Smooth muscle cell (in vitro differentiated cells): ENCODE measurements around the gene PHKA2. TPM values are rescaled to one million over a fixed set of nuclear protein-coding genes. Genes with fewer than 3 reads are reported as not detected.

ENCODE experiments used
- DNase-seq: peaks from one replicate; lab custom pipeline; 2025; ENCODE audit not compliant: unreplicated experiment; lab: John Stamatoyannopoulos, UW
- H2AFZ ChIP-seq: fragments of 200-600 bp; sonication (generic); 2 replicates; pipeline ENCODE4 v1.6.0; 2016; ENCODE audit warnings: antibody characterized with exemption, low read depth, mild to moderate bottlenecking
- H3F3A ChIP-seq: fragments of 200-600 bp; sonication (generic); 2 replicates; pipeline ENCODE4 v1.6.0; 2017; ENCODE audit warnings: antibody characterized with exemption, low read depth
- H3K27ac ChIP-seq: fragments of 200-600 bp; sonication (generic); 2 replicates; pipeline ENCODE4 v1.5.1; 2016; ENCODE audit warnings: low read depth, mild to moderate bottlenecking
- H3K27me3 ChIP-seq: fragments of 200-600 bp; sonication (generic); 2 replicates; pipeline ENCODE4 v1.6.1; 2016; ENCODE audit warnings: low read depth, mild to moderate bottlenecking
- H3K36me3 ChIP-seq: fragments of 200-600 bp; sonication (generic); 2 replicates; pipeline ENCODE4 v1.5.1; 2016; ENCODE audit warnings: low read depth
- H3K4me1 ChIP-seq: fragments of 200-600 bp; sonication (generic); 2 replicates; pipeline ENCODE4 v1.5.1; 2016; ENCODE audit warnings: low read depth
- H3K4me2 ChIP-seq: fragments of 200-600 bp; sonication (generic); 2 replicates; pipeline ENCODE4 v1.6.0; 2016; ENCODE audit warnings: mild to moderate bottlenecking
- H3K4me3 ChIP-seq: fragments of 200-600 bp; sonication (generic); 2 replicates; pipeline ENCODE4 v1.5.1; 2016; ENCODE audit warnings: mild to moderate bottlenecking
- H3K79me2 ChIP-seq: fragments of 200-600 bp; sonication (generic); 2 replicates; pipeline ENCODE4 v1.6.0; 2016; ENCODE audit warnings: low read depth, mild to moderate bottlenecking
- H3K9ac ChIP-seq: fragments of 200-600 bp; sonication (generic); 2 replicates; pipeline ENCODE4 v1.6.0; 2016; ENCODE audit warnings: low read depth
- H3K9me3 ChIP-seq: fragments of 200-600 bp; sonication (generic); replicated peaks from 2 replicates; pipeline ENCODE4 v1.5.1; 2016; ENCODE audit warnings: low read depth
- H4K20me1 ChIP-seq: fragments of 200-600 bp; sonication (generic); 2 replicates; pipeline ENCODE4 v1.6.0; 2016; ENCODE audit warnings: low read depth
- WGBS: methylation state at CpG from one replicate; pipeline ENCODE4 v1.1.7; 2016; ENCODE audit warnings: low lambda C conversion rate; 5-methylcytosine and 5-hydroxymethylcytosine counted together
- polyA plus RNA-seq: library from polyadenylated mRNA; unstranded; fragments of >200 nt; fragmentation: Nextera tagmentation; extraction: Ambion mirVana; gene quantifications from 2 replicates; pipeline ENCODE4 v1.2.1, GENCODE V29; 2016
- total RNA-seq: library from RNA; depleted of rRNA; stranded (reverse); fragments of >200 nt; gene quantifications from 2 replicates; pipeline ENCODE4 v1.2.3, GENCODE V29; 2014
- TF ChIP-seq, protein P1 (sequence below): fragments of 200-600 bp; sonication (generic); IDR thresholded peaks from 2 replicates; pipeline ENCODE4 v1.5.1; 2017; ENCODE audit warnings: borderline replicate concordance, mild to moderate bottlenecking, antibody characterized with exemption; ENCODE audit not compliant: insufficient read depth, poor library complexity, severe bottlenecking

PHKA2 gene
- total and polyA plus RNA-seq, 2 experiments from 2014 or later: 7.3 to 22.7 TPM

DNA sequence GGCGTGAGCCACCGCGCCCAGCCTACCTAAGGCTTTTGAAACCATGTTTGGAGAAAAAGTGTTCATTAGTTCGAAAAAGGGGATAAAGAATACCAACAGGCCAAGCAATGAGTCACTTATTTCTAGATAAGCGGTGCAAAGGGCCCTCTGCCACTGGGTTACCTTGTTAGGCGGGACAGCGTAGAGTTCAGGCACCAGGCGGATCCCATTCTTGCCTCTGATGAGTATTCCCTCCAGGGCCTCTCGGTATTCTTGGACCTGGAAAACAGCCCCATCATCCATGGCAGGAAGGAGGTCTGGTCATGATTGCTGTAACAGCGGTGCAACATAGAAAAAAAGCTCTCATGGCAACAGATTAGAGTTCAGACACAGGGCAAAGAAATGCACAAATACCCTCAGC lies 48.0 kb downstream of the PHKA2 start:
- H2AFZ ChIP-seq: no peak overlapping the region
- WGBS: 86% methylated on average over 10 of the region's 10 CpGs
- H3K4me2 ChIP-seq: no peak overlapping the region
- H3K4me1 ChIP-seq: no peaks in the 10 kb centered on the region
- no peaks in the 10 kb centered on the region for H3K79me2 ChIP-seq
- H3K9ac ChIP-seq: no peak overlapping the region
- H4K20me1 ChIP-seq: no peaks in the 10 kb centered on the region
- no peaks in the 10 kb centered on the region for H3K27me3 ChIP-seq
- no peaks in the 10 kb centered on the region for H3F3A ChIP-seq
- no peaks in the 10 kb centered on the region for H3K36me3 ChIP-seq
- H3K9me3 ChIP-seq: no peaks in the 10 kb centered on the region
- no peak for DNase-seq
- H3K4me3 ChIP-seq: no peak overlapping the region
- H3K27ac ChIP-seq: no peak overlapping the region
- TF ChIP-seq, protein P1, sequence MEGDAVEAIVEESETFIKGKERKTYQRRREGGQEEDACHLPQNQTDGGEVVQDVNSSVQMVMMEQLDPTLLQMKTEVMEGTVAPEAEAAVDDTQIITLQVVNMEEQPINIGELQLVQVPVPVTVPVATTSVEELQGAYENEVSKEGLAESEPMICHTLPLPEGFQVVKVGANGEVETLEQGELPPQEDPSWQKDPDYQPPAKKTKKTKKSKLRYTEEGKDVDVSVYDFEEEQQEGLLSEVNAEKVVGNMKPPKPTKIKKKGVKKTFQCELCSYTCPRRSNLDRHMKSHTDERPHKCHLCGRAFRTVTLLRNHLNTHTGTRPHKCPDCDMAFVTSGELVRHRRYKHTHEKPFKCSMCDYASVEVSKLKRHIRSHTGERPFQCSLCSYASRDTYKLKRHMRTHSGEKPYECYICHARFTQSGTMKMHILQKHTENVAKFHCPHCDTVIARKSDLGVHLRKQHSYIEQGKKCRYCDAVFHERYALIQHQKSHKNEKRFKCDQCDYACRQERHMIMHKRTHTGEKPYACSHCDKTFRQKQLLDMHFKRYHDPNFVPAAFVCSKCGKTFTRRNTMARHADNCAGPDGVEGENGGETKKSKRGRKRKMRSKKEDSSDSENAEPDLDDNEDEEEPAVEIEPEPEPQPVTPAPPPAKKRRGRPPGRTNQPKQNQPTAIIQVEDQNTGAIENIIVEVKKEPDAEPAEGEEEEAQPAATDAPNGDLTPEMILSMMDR: no peak

GRCh38 chrX:18934708-18935107 lies 49.2 kb downstream of the PHKA2 start:
- no peaks in the 10 kb centered on the region for H3K4me1 ChIP-seq
- H3F3A ChIP-seq: no peaks in the 10 kb centered on the region
- H3K27me3 ChIP-seq: no peaks in the 10 kb centered on the region
- no peaks in the 10 kb centered on the region for H4K20me1 ChIP-seq
- H3K9ac ChIP-seq: no peak overlapping the region
- H3K9me3 ChIP-seq: no peaks in the 10 kb centered on the region
- H3K4me3 ChIP-seq: no peak overlapping the region
- TF ChIP-seq, protein P1: no peak
- 66% methylated on average over 3 of the region's 3 CpGs for WGBS
- H2AFZ ChIP-seq: no peak overlapping the region
- H3K4me2 ChIP-seq: no peak overlapping the region
- no peaks in the 10 kb centered on the region for H3K79me2 ChIP-seq
- no peaks in the 10 kb centered on the region for H3K36me3 ChIP-seq
- no peak overlapping the region for H3K27ac ChIP-seq
- no peak for DNase-seq

GRCh38 chrX:18933617-18934016 lies 50.3 kb downstream of the PHKA2 start:
- H3K4me3 ChIP-seq: no peak overlapping the region
- H3K4me2 ChIP-seq: no peak overlapping the region
- H2AFZ ChIP-seq: no peak overlapping the region
- no peaks in the 10 kb centered on the region for H4K20me1 ChIP-seq
- no peaks in the 10 kb centered on the region for H3F3A ChIP-seq
- DNase-seq: no peak
- no peaks in the 10 kb centered on the region for H3K9me3 ChIP-seq
- H3K27me3 ChIP-seq: no peaks in the 10 kb centered on the region
- H3K4me1 ChIP-seq: no peaks in the 10 kb centered on the region
- H3K9ac ChIP-seq: no peak overlapping the region
- 76% methylated on average over 3 of the region's 3 CpGs for WGBS
- TF ChIP-seq, protein P1: no peak
- no peaks in the 10 kb centered on the region for H3K79me2 ChIP-seq
- H3K36me3 ChIP-seq: no peaks in the 10 kb centered on the region
- no peak overlapping the region for H3K27ac ChIP-seq

GRCh38 chrX:18931972-18932371 lies 51.9 kb downstream of the PHKA2 start:
- H3K9me3 ChIP-seq: no peaks in the 10 kb centered on the region
- H4K20me1 ChIP-seq: no peaks in the 10 kb centered on the region
- 78% methylated on average over 9 of the region's 9 CpGs for WGBS
- no peak overlapping the region for H3K9ac ChIP-seq
- no peaks in the 10 kb centered on the region for H3K36me3 ChIP-seq
- H3K4me2 ChIP-seq: no peak overlapping the region
- H3K27me3 ChIP-seq: no peaks in the 10 kb centered on the region
- TF ChIP-seq, protein P1: peak; percentile 34
- DNase-seq: no peak
- H2AFZ ChIP-seq: no peak overlapping the region
- no peak overlapping the region for H3K27ac ChIP-seq
- no peaks in the 10 kb centered on the region for H3K79me2 ChIP-seq
- H3K4me1 ChIP-seq: no peaks in the 10 kb centered on the region
- no peak overlapping the region for H3K4me3 ChIP-seq
- H3F3A ChIP-seq: no peaks in the 10 kb centered on the region
